Ishikawa (cell line): ENCODE measurements around the gene NLRP1.

Experiments
- CEBPB ChIP-seq: IDR thresholded peaks from 2 replicates; pipeline ENCODE4 v1.6.1; 2012
- CREB1 ChIP-seq: IDR thresholded peaks from 2 replicates; pipeline ENCODE4 v1.6.1; 2012; ENCODE audit warnings: low read depth
- EGR1 ChIP-seq: IDR thresholded peaks from 2 replicates; pipeline ENCODE4 v1.6.1; 2012
- MAX ChIP-seq: IDR thresholded peaks from 2 replicates; pipeline ENCODE4 v1.6.1; 2012
- RAD21 ChIP-seq: IDR thresholded peaks from 2 replicates; pipeline ENCODE4 v1.6.1; 2012; ENCODE audit warnings: low read depth
- REST ChIP-seq: IDR thresholded peaks from 2 replicates; pipeline ENCODE4 v1.6.1; 2012; ENCODE audit warnings: low read depth, mild to moderate bottlenecking
- TAF1 ChIP-seq: IDR thresholded peaks from 2 replicates; pipeline ENCODE4 v1.6.1; 2012; ENCODE audit warnings: low read depth, mild to moderate bottlenecking
- YY1 ChIP-seq: IDR thresholded peaks from 2 replicates; pipeline ENCODE4 v1.6.1; 2012; ENCODE audit warnings: low read depth
- ZBTB7A ChIP-seq: IDR thresholded peaks from 2 replicates; pipeline ENCODE4 v1.6.1; 2012; ENCODE audit warnings: low read depth

- TF ChIP-seq RAD21 (no peak), REST (no peak), YY1 (no peak), TAF1 (no peak), MAX (no peak), CREB1 (no peak), ZBTB7A (no peak), CEBPB (no peak), EGR1 (no peak)
Measured at GRCh38 chr17:5511401-5512225, 72.7 kb downstream of the NLRP1 start.
